HUES48 (cell line): ENCODE measurements around the gene C12orf76.

Experiments
- H3K27ac ChIP-seq: one replicate; pipeline ENCODE4 v1.7.0; 2013; ENCODE audit warnings: low read depth, low read length, inconsistent platforms
- H3K27me3 ChIP-seq: 2 replicates; pipeline ENCODE4 v1.6.1; 2013; ENCODE audit warnings: mild to moderate bottlenecking, low read length; ENCODE audit not compliant: control insufficient read depth, insufficient read depth
- H3K36me3 ChIP-seq: 2 replicates; pipeline ENCODE4 v1.6.1; 2013; ENCODE audit warnings: low read length; ENCODE audit not compliant: control insufficient read depth, insufficient read depth
- H3K4me1 ChIP-seq: 2 replicates; pipeline ENCODE4 v1.6.1; 2013; ENCODE audit warnings: mild to moderate bottlenecking, low read length; ENCODE audit not compliant: control insufficient read depth, insufficient read depth
- H3K4me3 ChIP-seq: 2 replicates; pipeline ENCODE4 v1.5.1; 2013; ENCODE audit warnings: mild to moderate bottlenecking, low read depth, low read length
- H3K9ac ChIP-seq: 2 replicates; pipeline ENCODE4 v1.6.1; 2013; ENCODE audit warnings: mild to moderate bottlenecking, low read depth, low read length, moderate library complexity
- H3K9me3 ChIP-seq: 2 replicates; pipeline ENCODE4 v1.6.1; 2013; ENCODE audit warnings: low read length; ENCODE audit not compliant: control insufficient read depth, insufficient read depth

C12orf76 gene

DNA sequence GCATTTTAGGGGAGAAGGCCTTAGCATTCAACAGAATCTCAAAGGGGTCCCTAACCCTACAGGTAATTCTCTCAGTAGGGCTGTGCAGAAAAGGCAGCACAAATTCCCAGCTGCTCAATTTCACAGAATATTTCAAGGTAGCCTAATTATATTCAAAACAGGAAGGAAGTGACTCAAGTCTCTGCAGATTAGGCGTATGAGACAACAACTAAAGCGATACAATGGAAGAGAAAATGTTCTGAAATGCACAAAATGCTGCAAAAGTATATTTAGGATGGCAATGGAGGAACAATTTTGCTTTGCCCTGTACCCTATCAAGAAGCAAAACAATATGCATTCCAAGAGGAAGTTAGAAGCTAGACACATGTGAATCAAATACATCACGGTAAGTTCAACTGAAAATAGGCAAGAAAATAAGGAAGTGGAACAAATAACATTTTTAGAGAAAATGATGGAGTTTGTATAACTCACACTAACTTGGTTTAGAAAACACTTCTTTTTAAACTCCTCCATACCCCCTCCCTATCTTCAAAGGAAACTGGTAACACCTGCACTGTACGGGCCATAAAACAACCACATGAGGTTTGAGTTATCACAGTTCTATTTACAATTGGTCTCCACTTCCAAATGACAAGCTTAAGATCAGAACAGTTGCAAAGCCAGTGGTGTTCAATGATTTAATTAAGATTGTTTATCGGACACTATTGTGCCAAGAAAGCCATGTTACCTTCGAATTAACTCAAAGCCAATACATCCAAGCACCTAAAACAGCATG, 53.7 kb downstream of the C12orf76 start:
- H3K4me3 ChIP-seq, result peak overlapping the region; percentile 82
- peaks cover 7% of the 10 kb centered on the region; the same call in 1 of the 2 replicates for H3K4me1 ChIP-seq
- H3K36me3 ChIP-seq, result peaks cover 15% of the 10 kb centered on the region
- no peak overlapping the region for H3K27ac ChIP-seq
- H3K9me3 ChIP-seq, result no peaks in the 10 kb centered on the region
- H3K27me3 ChIP-seq, result no peaks in the 10 kb centered on the region
- no peak overlapping the region for H3K9ac ChIP-seq

DNA sequence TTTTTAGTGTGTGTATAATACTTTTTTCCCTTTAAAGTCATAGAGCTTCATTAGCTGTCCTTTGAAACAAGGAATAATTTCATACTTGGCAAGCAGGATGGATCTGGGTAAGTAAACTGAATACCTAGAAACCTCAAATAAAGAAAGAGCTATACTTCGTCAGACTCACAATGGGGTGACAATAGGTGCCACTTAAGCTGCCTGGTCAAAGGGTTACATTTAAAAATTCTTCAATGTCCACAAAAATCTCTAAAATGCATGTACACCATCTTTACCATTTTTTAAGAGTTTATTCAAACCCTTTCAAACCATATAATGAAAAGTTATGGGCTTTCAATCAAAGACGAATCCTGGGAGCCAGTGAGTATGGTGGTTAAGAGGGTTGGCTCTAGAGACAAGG, 55.2 kb downstream of the C12orf76 start:
- Histone ChIP-seq H3K4me1 (peaks cover 7% of the 10 kb centered on the region; the same call in 1 of the 2 replicates), H3K36me3 (peaks cover 24% of the 10 kb centered on the region), H3K9ac (no peak overlapping the region), H3K27ac (no peak overlapping the region), H3K4me3 (no peak overlapping the region), H3K9me3 (no peaks in the 10 kb centered on the region), H3K27me3 (no peaks in the 10 kb centered on the region)

DNA sequence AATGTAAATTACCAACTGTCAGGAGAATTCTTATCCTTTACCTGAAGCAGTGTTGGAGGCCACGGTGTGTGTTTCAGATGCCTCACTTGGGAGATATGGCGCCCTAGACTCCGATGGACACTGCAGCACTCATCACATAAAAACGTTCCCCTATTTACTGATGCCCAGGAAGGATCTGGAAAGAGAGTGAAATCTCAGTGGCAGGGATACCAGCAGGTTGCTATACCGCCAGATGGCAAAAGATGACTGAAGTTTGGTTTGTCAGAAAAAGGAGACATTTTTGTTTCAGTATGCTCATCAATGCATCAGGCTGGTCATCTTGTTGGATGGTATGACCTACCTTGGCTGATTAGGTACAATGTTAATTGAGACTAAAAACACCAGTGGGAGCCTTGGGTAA, 56.7 kb downstream of the C12orf76 start:
- H3K9ac ChIP-seq, result no peak overlapping the region
- H3K27ac ChIP-seq, result no peak overlapping the region
- H3K36me3 ChIP-seq, result peaks cover 32% of the 10 kb centered on the region
- no peaks in the 10 kb centered on the region for H3K9me3 ChIP-seq
- no peaks in the 10 kb centered on the region for H3K27me3 ChIP-seq
- H3K4me3 ChIP-seq, result no peak overlapping the region
- H3K4me1 ChIP-seq, result peaks cover 7% of the 10 kb centered on the region; the same call in 1 of the 2 replicates
